GM12878 (cell line): Measurements from ENCODE around the gene SH3D19. TPM values are rescaled to one million over a fixed set of nuclear protein-coding genes. Genes with fewer than 3 reads are reported as not detected.

Experiments
- ATAC-seq: fragments of 200-7000 bp; cut with Tn5 transposase; 3 replicates; pipeline ENCODE4 v1.9.1; 2020; ENCODE audit warnings: mild to moderate bottlenecking, moderate library complexity
- BruUV-seq: library from RNA; stranded (reverse); fragments of 400-500 nt; replicated peaks from 2 replicates; lab custom pipeline; 2021; lab: Mats Ljungman, UMichigan
- CTCF ChIA-PET: fragments of 300-600 bp; sonication (Branson Sonifier 250); formaldehyde crosslinking; extraction: SDS; loops from one replicate; lab custom pipeline; 2021; ENCODE audit warnings: inconsistent platforms; lab: Yijun Ruan, JAX
- POLR2A ChIA-PET: fragments of 350-600 bp; formaldehyde crosslinking; extraction: SDS; loops from one replicate; lab custom pipeline; 2021; ENCODE audit warnings: inconsistent platforms; lab: Charles Lee
- RAD21 ChIA-PET: fragments of 300-600 bp; sonication (Branson Sonifier 250); formaldehyde crosslinking; loops from one replicate; lab custom pipeline; 2023; ENCODE audit warnings: antibody characterized with exemption; ENCODE audit not compliant: unreplicated experiment; lab: Charles Lee
- SMC1A ChIA-PET: fragments of 300-600 bp; sonication (Branson Sonifier 250); formaldehyde crosslinking; loops from one replicate; lab custom pipeline; 2023; ENCODE audit not compliant: unreplicated experiment, uncharacterized antibody; lab: Charles Lee
- DNase-seq: peaks from one replicate; pipeline ENCODE4 v3.0.0-alpha.2; 2011; ENCODE audit warnings: low read depth, low spot score
- FAIRE-seq: peaks from 3 replicates; lab custom pipeline; 2011; peaks lifted over from hg19 to GRCh38; lab: Jason Lieb, UNC
- H2AFZ ChIP-seq: 2 replicates; pipeline ENCODE4 v1.6.0; 2011; ENCODE audit warnings: low read depth, low read length, control low read depth; ENCODE audit not compliant: control insufficient read depth
- H3K27ac ChIP-seq: 2 replicates; pipeline ENCODE4 v1.5.1; 2011; ENCODE audit warnings: control low read depth; ENCODE audit not compliant: control insufficient read depth, insufficient read depth
- H3K27me3 ChIP-seq, 2 experiments: replicated peaks in 1 of 2; 2 replicates each; pipeline versions ENCODE4 v1.6.0 to v1.6.1; 2011; ENCODE audit warnings: low read length in 1 of 2; ENCODE audit not compliant: control insufficient read depth in 2 of 2, insufficient read depth in 2 of 2
- H3K36me3 ChIP-seq, 2 experiments: 2 replicates each; pipeline ENCODE4 v1.5.1; 2011; ENCODE audit warnings: low read length in 1 of 2; ENCODE audit not compliant: control insufficient read depth in 2 of 2, insufficient read depth in 2 of 2
- H3K4me1 ChIP-seq: 2 replicates; pipeline ENCODE4 v1.6.1; 2011; ENCODE audit warnings: mild to moderate bottlenecking, low read length, moderate library complexity, mixed read lengths; ENCODE audit not compliant: control insufficient read depth, insufficient read depth
- H3K4me2 ChIP-seq: 2 replicates; pipeline ENCODE4 v1.6.0; 2011; ENCODE audit warnings: control low read depth; ENCODE audit not compliant: control insufficient read depth, insufficient read depth
- H3K4me3 ChIP-seq: fragments of 200-600 bp; sonication (generic); 2 replicates; pipeline ENCODE4 v1.5.1; 2016
- H3K79me2 ChIP-seq: 2 replicates; pipeline ENCODE4 v1.6.0; 2011; ENCODE audit warnings: low read length; ENCODE audit not compliant: control insufficient read depth, insufficient read depth
- H3K9ac ChIP-seq: 2 replicates; pipeline ENCODE4 v1.8.0; 2011; ENCODE audit warnings: low read length, control low read depth, mixed read lengths; ENCODE audit not compliant: control insufficient read depth, insufficient read depth
- H3K9me3 ChIP-seq: replicated peaks from 3 replicates; pipeline ENCODE4 v1.5.1; 2011; ENCODE audit warnings: mild to moderate bottlenecking, low read length; ENCODE audit not compliant: control insufficient read depth, insufficient read depth
- H4K20me1 ChIP-seq: 2 replicates; pipeline ENCODE4 v1.6.0; 2011; ENCODE audit not compliant: control insufficient read depth, insufficient read depth
- ATF3 ChIP-seq: IDR thresholded peaks from 2 replicates; pipeline ENCODE4 v1.6.1; 2011; ENCODE audit warnings: low read depth, mild to moderate bottlenecking, low read length, moderate library complexity, borderline replicate concordance; ENCODE audit errors: extremely low read depth
- PKNOX1 ChIP-seq: fragments of 450-650 bp; IDR thresholded peaks from 2 replicates; pipeline ENCODE4 v1.6.1; 2016; ENCODE audit warnings: mild to moderate bottlenecking
- POLR2AphosphoS5 ChIP-seq: IDR thresholded peaks from 2 replicates; pipeline ENCODE4 v1.6.1; 2011; ENCODE audit warnings: mild to moderate bottlenecking, low read length, inconsistent platforms
- SP1 ChIP-seq: IDR thresholded peaks from one replicate; pipeline ENCODE4 v1.6.1; 2011; ENCODE audit warnings: low read depth, low read length
- SPI1 ChIP-seq: IDR thresholded peaks from 2 replicates; pipeline ENCODE4 v1.6.1; 2011; ENCODE audit warnings: low read depth, mild to moderate bottlenecking, low read length, moderate library complexity, borderline replicate concordance; ENCODE audit not compliant: insufficient read depth
- TCF12 ChIP-seq: IDR thresholded peaks from 2 replicates; pipeline ENCODE4 v1.6.1; 2011; ENCODE audit warnings: low read depth, mild to moderate bottlenecking, low read length
- ZNF217 ChIP-seq: fragments of 450-650 bp; IDR thresholded peaks from 2 replicates; pipeline ENCODE4 v1.6.1; 2017; ENCODE audit warnings: antibody characterized with exemption, mild to moderate bottlenecking
- WGBS: methylation state at CpG from one replicate; pipeline ENCODE4 v1.1.6; 2016; ENCODE audit warnings: low lambda C conversion rate; ENCODE audit not compliant: insufficient replicate concordance, insufficient coverage; ENCODE audit errors: missing lambda C conversion rate; 5-methylcytosine and 5-hydroxymethylcytosine counted together
- in situ Hi-C: fragments of 300-500 bp; cut with MboI; formaldehyde crosslinking; loops from 9 replicates; pipeline ENCODE4 v1.14.3; 2018; ENCODE audit warnings: mixed read lengths
- intact Hi-C: fragments of 100-400 bp; cut with micrococcal nuclease; formaldehyde crosslinking; loops from one replicate; pipeline ENCODE4 v1.14.2; 2022; ENCODE audit not compliant: unreplicated experiment
- polyA plus RNA-seq, 11 experiments: library from polyadenylated mRNA; depleted of rRNA in 4 of 11; unstranded in 6 of 11; stranded (reverse) in 5 of 11; fragments of >200 nt; fragmentation: Nextera tagmentation in 4 of 11; fragmentation: Illumina TruSeq in 1 of 11; extraction: Ambion mirVana in 4 of 11; extraction: Trizol in 1 of 11; gene quantifications; 1 replicate in 1 of 11; 2 replicates in 10 of 11; pipeline versions ENCODE4 v1.2.1 to v1.2.3, GENCODE V29; 2011 to 2016; ENCODE audit warnings: inconsistent platforms in 2 of 11, missing spikeins in 2 of 11, low read depth in 1 of 11
- total RNA-seq, 4 experiments: library from RNA; depleted of rRNA in 3 of 4; stranded (reverse); fragments of >200 nt in 3 of 4; fragmentation: Illumina TruSeq in 1 of 4; extraction: Trizol in 1 of 4; gene quantifications; 2 replicates each; pipeline versions ENCODE4 v1.2.1 to v1.2.3, GENCODE V29; 2013 to 2021

The SH3D19 gene
- total and polyA plus RNA-seq, 10 of the 15 experiments (the other 5 are each of a cell fraction or from before 2014, with no cell fraction given): 0.03 to 6.9 (median 0.33) TPM; not detected in 3

GRCh38 chr4:151223465-151223864, 101.9 kb downstream of the SH3D19 start (continued):
- TF ChIP-seq PKNOX1: no peak
- TF ChIP-seq, all 136 proteins: peak for 0

- ChIA-PET CTCF (no interaction called here), POLR2A (interaction anchor here (0.5 kb wide), 1 partner anchor 34 kb away, joined by 3 read pairs; no protein-coding TSS in a partner anchor), RAD21 (interaction anchor here (0.6 kb wide), 1 partner anchor 333 kb away, joined by 3 read pairs; no protein-coding TSS in a partner anchor), SMC1A (no interaction called here)
- ATAC-seq: no peak
- WGBS: 10% methylated on average over 2 of the region's 2 CpGs
- intact Hi-C loops: no loop called here
- in situ Hi-C loops: no loop called here
- Histone ChIP-seq H3K9me3 (no peaks in the 10 kb centered on the region), H2AFZ (no peak overlapping the region), H3K27me3 (peaks cover 0 to 3% of the 10 kb centered on the region in 2 experiments; a peak in 1 of 4 replicates), H4K20me1 (no peaks in the 10 kb centered on the region), H3K36me3 (no peaks in the 10 kb centered on the region), H3K27ac (no peak overlapping the region), H3K4me2 (no peak overlapping the region), H3K4me1 (no peaks in the 10 kb centered on the region), H3K79me2 (no peaks in the 10 kb centered on the region), H3K4me3 (no peak overlapping the region), H3K9ac (no peak overlapping the region)
- TF ChIP-seq ZNF217 (no peak), SP1 (no peak), SPI1 (no peak), ATF3 (no peak), TCF12 (no peak), POLR2AphosphoS5 (no peak)
- no peak for DNase-seq
- FAIRE-seq: no peak
- BruUV-seq: no TSS peak
Observed at GRCh38 chr4:151219948-151220347, 105.5 kb downstream of the SH3D19 start.
